Anterior cingulate cortex (tissue), 58 donors: ENCODE data around the gene STXBP5.
"Not testable (repeated sequence)": the region's sequence is repeated elsewhere in the genome, so short reads cannot be mapped to it uniquely, and the experiment has no call there.

Experiments used
- DNase-seq, 58 donors: peaks; one replicate each; lab custom pipeline; 2025; lab: John Stamatoyannopoulos, UW

The STXBP5 gene

GRCh38 chr6:147234685-147235084 is 30.5 kb downstream of the STXBP5 start:
- no peak for DNase-seq

DNA sequence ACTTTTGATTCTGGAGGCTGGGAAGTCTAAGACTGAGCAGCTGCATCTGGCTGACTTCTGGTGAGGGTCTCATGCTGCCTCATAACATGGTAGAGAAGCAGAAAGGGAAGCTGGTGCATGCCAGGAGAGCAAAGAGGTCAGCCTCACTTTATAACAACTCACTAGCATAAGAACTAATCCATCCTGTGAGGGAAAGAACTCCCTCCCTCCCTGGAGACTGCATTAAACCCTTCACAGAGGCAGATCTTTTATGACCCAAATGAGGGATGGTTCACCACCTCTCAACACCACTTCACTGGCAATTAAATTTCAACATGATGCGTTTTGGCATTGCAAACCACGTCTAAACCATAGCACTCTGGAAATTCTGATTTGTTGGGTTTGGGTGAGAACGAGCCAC is 33.9 kb downstream of the STXBP5 start:
- DNase-seq = no peak

GRCh38 chr6:147238906-147239305 is 34.7 kb downstream of the STXBP5 start:
- DNase-seq = no peak

GRCh38 chr6:147244832-147245231 is 40.6 kb downstream of the STXBP5 start:
- DNase-seq = no peak

DNA sequence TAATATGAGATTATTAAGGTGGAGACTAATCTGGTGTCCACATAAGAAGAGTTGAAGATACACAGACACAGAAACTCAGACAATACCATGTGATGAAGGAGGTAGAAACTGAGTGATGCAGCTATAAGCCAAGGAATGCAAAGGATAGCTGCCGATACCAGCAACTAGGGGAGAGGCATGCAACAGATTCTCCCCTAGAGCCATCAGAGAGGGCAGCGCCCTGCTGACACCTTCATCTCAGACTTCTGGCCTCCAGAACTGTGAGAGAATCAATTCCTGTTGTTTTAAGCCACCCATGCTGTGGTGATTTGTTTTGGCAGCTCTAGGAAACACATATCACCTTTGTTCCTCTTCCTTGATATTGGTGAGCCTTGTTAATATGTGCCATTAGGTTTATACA is 41.5 kb downstream of the STXBP5 start:
- no peak for DNase-seq

DNA sequence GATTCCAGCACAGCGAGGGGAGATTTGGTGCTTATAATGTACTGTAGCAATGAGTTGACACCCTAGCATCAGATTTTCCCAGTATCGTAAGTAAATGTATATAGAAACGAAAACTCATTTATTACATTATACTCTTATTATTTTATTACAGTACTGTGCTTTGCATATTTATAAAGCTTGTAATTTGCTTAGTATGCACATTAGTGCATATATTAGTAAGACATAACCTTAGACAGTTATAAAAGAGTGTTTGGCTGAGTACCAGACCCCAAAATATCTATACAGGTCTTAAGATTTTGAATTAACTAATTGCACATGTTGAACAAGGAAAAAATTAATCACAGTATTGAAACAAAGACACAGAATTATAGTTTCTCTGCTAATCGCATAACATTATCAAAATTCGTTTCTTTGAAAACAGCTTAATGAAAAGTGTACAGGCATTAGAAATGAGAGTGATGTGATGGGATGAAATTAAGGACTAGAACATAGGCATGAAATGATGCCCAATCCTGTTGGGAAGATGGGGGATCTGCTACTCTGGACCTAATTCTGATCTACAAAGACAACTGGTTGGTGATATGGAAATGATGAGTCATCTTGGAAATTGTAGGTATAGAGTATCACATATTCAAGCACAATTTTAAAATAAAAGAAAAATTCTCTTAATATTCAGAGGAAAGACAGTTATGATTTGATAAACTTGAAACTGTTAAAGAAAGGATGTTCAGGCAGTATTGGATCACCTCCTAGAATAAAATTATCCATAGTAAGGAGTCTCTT is 42.8 kb downstream of the STXBP5 start:
- no peak for DNase-seq

- no peak for DNase-seq
Measured at GRCh38 chr6:147248859-147249258, 44.6 kb downstream of the STXBP5 start.

GRCh38 chr6:147251072-147251471 is 46.9 kb downstream of the STXBP5 start:
- no peak for DNase-seq

GRCh38 chr6:147254929-147255473 is 50.8 kb downstream of the STXBP5 start:
- DNase-seq = not testable (repeated sequence)

GRCh38 chr6:147255948-147256674 is 51.9 kb downstream of the STXBP5 start:
- peak in 2 of 58 donors; percentile 1 to 2 for DNase-seq

DNA sequence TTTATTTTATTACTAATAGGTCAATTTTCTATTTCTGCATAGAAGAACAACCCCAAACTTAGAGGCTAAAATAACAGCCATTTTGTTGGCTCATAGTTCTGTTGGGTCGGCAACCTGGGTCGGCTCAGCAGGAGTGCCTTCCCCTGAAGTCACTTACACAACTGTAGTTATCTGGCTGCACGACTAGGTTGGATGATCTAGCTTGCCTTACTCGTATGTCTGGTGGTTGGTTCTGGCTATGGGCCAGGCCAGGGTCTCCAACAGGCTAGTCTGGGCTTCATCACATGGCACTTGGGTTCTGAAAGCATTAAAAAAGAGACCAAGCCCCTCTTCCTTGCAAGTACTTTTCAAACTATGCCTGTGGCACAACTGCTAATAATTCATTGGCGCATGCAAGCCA is 53.5 kb downstream of the STXBP5 start:
- DNase-seq = no peak

GRCh38 chr6:147260091-147260490 is 55.9 kb downstream of the STXBP5 start:
- no peak for DNase-seq

GRCh38 chr6:147262946-147263345 is 58.7 kb downstream of the STXBP5 start:
- DNase-seq = no peak

- no peak for DNase-seq
Measured at GRCh38 chr6:147266821-147267220, 62.6 kb downstream of the STXBP5 start.

GRCh38 chr6:147267658-147268057 is 63.4 kb downstream of the STXBP5 start:
- no peak for DNase-seq

DNA sequence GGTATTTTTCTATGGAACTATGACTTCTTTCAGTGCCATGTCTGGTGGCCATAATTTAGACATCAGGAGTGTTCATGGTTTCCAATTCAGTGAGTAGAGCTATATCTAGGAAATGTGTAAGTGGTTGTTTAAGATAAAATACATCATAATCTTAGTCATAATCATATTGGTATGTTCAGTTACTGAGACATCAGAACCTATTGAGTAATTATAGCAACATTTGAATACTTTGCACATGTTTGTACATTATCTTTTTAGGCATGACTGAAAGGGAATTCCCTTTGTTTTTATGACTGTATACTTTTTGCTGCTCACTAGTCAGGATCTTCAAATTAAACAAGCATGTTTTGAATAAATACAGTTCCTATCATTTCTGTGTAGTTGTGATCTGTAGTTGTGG is 64.0 kb downstream of the STXBP5 start:
- DNase-seq = no peak

DNA sequence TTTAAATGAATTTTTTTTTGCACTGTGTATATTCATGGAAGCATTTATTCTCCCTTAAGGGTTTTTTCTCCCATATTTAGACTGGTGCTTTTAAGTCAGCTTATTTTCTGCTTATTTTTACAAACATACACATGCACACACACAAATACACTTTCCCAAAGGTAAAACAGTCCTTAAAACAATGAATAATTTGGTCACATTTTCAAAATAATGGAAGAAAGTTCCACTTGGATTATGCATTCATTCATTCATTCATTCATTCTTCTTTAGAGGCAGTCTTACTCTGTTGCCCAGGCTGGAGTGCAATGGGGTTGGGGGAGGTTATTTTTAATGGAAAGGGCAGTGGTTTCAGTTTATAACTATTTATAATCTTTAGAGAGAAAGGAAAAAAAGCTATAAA is 69.8 kb downstream of the STXBP5 start:
- DNase-seq = no peak

DNA sequence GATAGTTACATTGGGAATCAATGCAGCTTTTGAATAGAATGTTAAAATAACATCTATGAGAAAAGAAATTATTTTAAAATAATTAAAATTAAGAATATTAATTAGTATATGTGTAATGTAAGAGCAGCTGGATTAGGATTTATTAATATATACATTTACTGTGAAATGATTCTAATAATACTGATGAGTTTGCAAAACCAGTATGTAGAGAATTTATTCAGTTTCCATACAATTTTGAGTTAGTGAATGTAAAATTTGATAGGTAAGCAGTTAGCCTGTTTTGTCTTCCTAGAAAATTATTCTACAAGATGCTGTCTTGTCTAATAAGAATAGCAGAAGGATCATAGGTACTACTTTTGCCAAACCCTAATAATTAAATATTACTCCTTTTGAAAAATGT is 70.6 kb downstream of the STXBP5 start:
- no peak for DNase-seq

DNA sequence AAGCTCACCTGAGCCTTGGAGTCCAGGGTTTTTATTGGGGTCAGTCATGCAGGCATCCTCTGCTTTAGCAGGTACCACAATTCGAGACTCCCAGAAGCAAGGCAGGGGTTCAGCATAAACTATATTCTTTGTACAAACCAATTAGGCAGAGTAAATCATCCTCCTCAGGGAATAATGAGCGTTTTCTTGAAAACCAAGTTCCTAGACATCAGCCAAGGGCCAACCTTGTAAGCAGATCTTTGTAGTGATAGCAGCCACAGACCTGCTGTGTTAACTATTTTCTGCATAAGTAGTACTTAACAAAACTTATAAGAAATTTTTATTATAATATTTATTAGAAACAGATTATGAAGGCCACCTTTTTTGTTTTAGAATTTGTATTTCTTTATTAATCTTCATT is 74.7 kb downstream of the STXBP5 start:
- no peak for DNase-seq

GRCh38 chr6:147279427-147279826 is 75.2 kb downstream of the STXBP5 start:
- no peak for DNase-seq

DNA sequence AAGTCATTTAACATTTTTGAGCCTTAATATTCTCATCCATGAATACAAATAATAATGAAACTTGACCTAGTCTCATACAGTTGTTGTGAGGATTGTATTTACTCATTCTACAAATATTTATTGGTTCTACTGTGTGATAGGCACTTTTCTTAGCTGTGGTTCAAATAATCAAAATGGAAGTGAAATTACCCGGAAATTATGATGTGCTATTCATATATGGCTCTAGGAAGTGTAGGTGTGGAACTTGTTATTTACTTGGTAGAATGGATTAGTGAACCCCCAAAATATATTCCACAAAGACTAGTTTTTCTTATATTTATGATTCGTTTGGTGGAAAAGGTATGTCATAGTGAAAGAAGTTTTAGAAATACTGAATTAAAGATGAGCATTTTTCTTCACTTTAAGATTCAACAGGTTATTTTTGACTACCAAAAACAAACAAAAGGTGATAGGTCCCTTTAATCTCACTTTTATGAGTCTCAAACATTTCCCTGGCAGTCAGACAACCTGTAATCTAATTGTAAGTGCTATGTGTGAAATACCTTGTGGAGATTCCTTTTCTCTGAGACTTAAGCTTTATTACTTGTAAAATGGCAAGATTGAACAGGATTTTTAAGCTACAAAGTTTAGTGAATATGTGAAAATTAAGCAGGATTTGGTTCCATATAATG is 77.8 kb downstream of the STXBP5 start:
- DNase-seq = no peak
